Measurements from ENCODE around the gene DLGAP1. TPM values are rescaled to one million over a fixed set of nuclear protein-coding genes. Genes with fewer than 3 reads are reported as not detected.

DLGAP1 gene
- total RNA-seq, 6 experiments from 2014 or later = 0.09 to 0.31 (median 0.18) TPM; not detected in 2

- no peak for ATAC-seq
- Histone ChIP-seq H3K36me3 (no peaks in the 10 kb centered on the region), H3K4me3 (no peak overlapping the region), H3K27me3 (no peaks in the 10 kb centered on the region), H3K27ac (no peak overlapping the region), H3K4me1 (peaks cover 0 to 10% (median 0%) of the 10 kb centered on the region in 4 donors), H3K9me3 (no peaks in the 10 kb centered on the region)
- no peak for DNase-seq
- 58% methylated on average over 4 of the region's 4 CpGs for WGBS (ENCODE audit: insufficient coverage, low coverage, low lambda C conversion rate, missing lambda C conversion rate)
- TF ChIP-seq POLR2A (IDR thresholded peaks at IDR 0.05) (no peak), CTCF (IDR thresholded peaks at IDR 0.05) (no peak)
- intact Hi-C loops (cut with DNase I) = loop anchor here in 1 of 2 donors (5.0 kb wide), 1 partner anchor 159 kb away; no protein-coding TSS in a partner anchor
Measured at GRCh38 chr18:3713166-3713565, 741.9 kb downstream of the DLGAP1 start.

GRCh38 chr18:3712491-3712890, 742.6 kb downstream of the DLGAP1 start:
- intact Hi-C loops (cut with DNase I) = loop anchor here in 1 of 2 donors (5.0 kb wide), 1 partner anchor 160 kb away; no protein-coding TSS in a partner anchor
- no peak overlapping the region for H3K4me3 ChIP-seq
- H3K27ac ChIP-seq = no peak overlapping the region
- no peaks in the 10 kb centered on the region for H3K36me3 ChIP-seq
- 93% methylated on average over 5 of the region's 5 CpGs for WGBS (ENCODE audit: insufficient coverage, low coverage, low lambda C conversion rate, missing lambda C conversion rate)
- ATAC-seq = no peak
- H3K9me3 ChIP-seq = no peaks in the 10 kb centered on the region
- H3K4me1 ChIP-seq = peaks cover 0 to 10% (median 0%) of the 10 kb centered on the region in 4 donors
- no peaks in the 10 kb centered on the region for H3K27me3 ChIP-seq
- TF ChIP-seq CTCF (IDR thresholded peaks at IDR 0.05) (no peak), POLR2A (IDR thresholded peaks at IDR 0.05) (no peak)
- DNase-seq = no peak

GRCh38 chr18:3710712-3711301, 744.3 kb downstream of the DLGAP1 start:
- H3K36me3 ChIP-seq = no peaks in the 10 kb centered on the region
- 2% methylated on average over 8 of the region's 8 CpGs for WGBS (ENCODE audit: insufficient coverage, low coverage, low lambda C conversion rate, missing lambda C conversion rate)
- ATAC-seq (peak; percentile 80 to 94 (median 90)), DNase-seq (peak; percentile 68 to 79 (median 75))
- TF ChIP-seq POLR2A (IDR thresholded peaks at IDR 0.05) (no peak), CTCF (IDR thresholded peaks at IDR 0.05) (no peak)
- no peaks in the 10 kb centered on the region for H3K9me3 ChIP-seq
- no peak overlapping the region for H3K4me3 ChIP-seq
- intact Hi-C loops (cut with DNase I) = loop anchor here in 1 of 2 donors (5.0 kb wide), 1 partner anchor 161 kb away; no protein-coding TSS in a partner anchor
- H3K4me1 ChIP-seq = peaks cover 0 to 10% (median 0%) of the 10 kb centered on the region in 4 donors
- peak overlapping the region in 2 of 3 donors; percentile 35 to 36 for H3K27ac ChIP-seq
- no peaks in the 10 kb centered on the region for H3K27me3 ChIP-seq

- intact Hi-C loops (cut with DNase I) = no loop called here
- WGBS (ENCODE audit: insufficient coverage, low coverage, low lambda C conversion rate, missing lambda C conversion rate) = 49% methylated on average over 3 of the region's 4 CpGs
- Histone ChIP-seq H3K36me3 (no peaks in the 10 kb centered on the region), H3K4me3 (no peak overlapping the region), H3K27ac (no peak overlapping the region), H3K9me3 (no peaks in the 10 kb centered on the region), H3K4me1 (peaks cover 0 to 10% (median 0%) of the 10 kb centered on the region in 4 donors), H3K27me3 (no peaks in the 10 kb centered on the region)
- ATAC-seq (no peak), DNase-seq (no peak)
- TF ChIP-seq POLR2A (IDR thresholded peaks at IDR 0.05) (no peak), CTCF (IDR thresholded peaks at IDR 0.05) (no peak)
Measured at GRCh38 chr18:3709205-3709604, 745.9 kb downstream of the DLGAP1 start.

Measured in right lobe of liver (tissue), 6 donors.